ENCODE results near the gene ZFP90. TPM values are rescaled to one million over a fixed set of nuclear protein-coding genes. Genes with fewer than 3 reads are reported as not detected.
"Not testable (repeated sequence)": the region's sequence is repeated elsewhere in the genome, so short reads cannot be mapped to it uniquely, and the experiment has no call there.

ZFP90 gene
- total RNA-seq, 5 donors from 2014 or later (not counting 1 experiment from before 2014, with no cell fraction given): 25.9 to 53.6 (median 46.7) TPM

GRCh38 chr16:68493412-68494070 lies 45.5 kb upstream of the ZFP90 start:
- Histone ChIP-seq H3K4me1 (ENCODE audit: control insufficient read depth in 1 of 2, extremely low read depth in 1 of 2, insufficient read depth in 2 of 2, low read length in 2 of 2) (no peaks in the 10 kb centered on the region), H3K4me3 (ENCODE audit: control insufficient read depth in 1 of 2, extremely low read depth in 1 of 2, low read length in 1 of 2) (no peak overlapping the region), H3K9me3 (no peaks in the 10 kb centered on the region), H3K27me3 (replicated peaks in 1 of 2; ENCODE audit: control insufficient read depth in 2 of 2, extremely low read depth in 1 of 2, insufficient read depth in 2 of 2, low read length in 1 of 2) (peaks cover 0 to 27% of the 10 kb centered on the region in 2 experiments), H3K27ac (ENCODE audit: low read length) (no peak overlapping the region), H3K36me3 (ENCODE audit: control insufficient read depth in 2 of 2, extremely low read depth in 1 of 2, insufficient read depth in 1 of 2, low read length in 1 of 2) (no peaks in the 10 kb centered on the region)
- CTCF ChIA-PET: interaction anchor here in 1 of 2 donors (0.5 kb wide), 1 partner anchor 16 kb away, joined by 3 read pairs; no protein-coding TSS in a partner anchor
- H3K9me3 Mint-ChIP-seq: no peaks in the 10 kb centered on the region
- ATAC-seq (replicated peaks in 1 of 4) (no peak), DNase-seq (no peak)
- H3K27me3 Mint-ChIP-seq: no peaks in the 10 kb centered on the region
- no peak overlapping the region for H3K27ac Mint-ChIP-seq
- 88% methylated on average over 4 of the region's 5 CpGs for WGBS (ENCODE audit: insufficient coverage)
- no peaks in the 10 kb centered on the region for H3K36me3 Mint-ChIP-seq
- no peaks in the 10 kb centered on the region for H3K4me1 Mint-ChIP-seq
- no peak overlapping the region for H3K4me3 Mint-ChIP-seq
- POLR2A ChIA-PET: no interaction called here

DNA sequence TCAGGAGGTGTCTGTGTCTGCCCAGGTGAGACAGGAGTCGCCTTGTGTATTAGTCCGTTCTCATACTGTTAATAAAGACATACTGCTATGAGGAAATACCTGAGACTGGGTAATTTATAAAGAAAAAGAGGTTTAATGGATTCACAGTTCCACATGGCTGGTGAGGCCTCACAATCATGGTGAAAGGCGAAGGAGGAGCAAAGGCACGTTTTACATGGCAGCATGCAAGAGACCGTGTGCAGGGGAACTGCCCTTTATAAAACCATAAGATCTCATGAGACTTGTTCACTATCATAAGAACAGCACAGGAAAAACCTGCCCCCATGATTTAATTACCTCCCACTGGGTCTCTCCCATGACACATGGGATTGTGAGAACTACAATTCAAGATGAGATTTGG lies 44.8 kb upstream of the ZFP90 start:
- H3K4me3 Mint-ChIP-seq; CTCF ChIA-PET; DNase-seq; H3K27ac Mint-ChIP-seq; H3K9me3 ChIP-seq; H3K27me3 Mint-ChIP-seq; H3K4me3 ChIP-seq (ENCODE audit: control insufficient read depth in 1 of 2, extremely low read depth in 1 of 2, low read length in 1 of 2); H3K36me3 ChIP-seq (ENCODE audit: control insufficient read depth in 2 of 2, extremely low read depth in 1 of 2, insufficient read depth in 1 of 2, low read length in 1 of 2); H3K4me1 Mint-ChIP-seq; H3K27ac ChIP-seq (ENCODE audit: low read length); ATAC-seq (replicated peaks in 1 of 4); H3K36me3 Mint-ChIP-seq; H3K9me3 Mint-ChIP-seq; H3K4me1 ChIP-seq (ENCODE audit: control insufficient read depth in 1 of 2, extremely low read depth in 1 of 2, insufficient read depth in 2 of 2, low read length in 2 of 2): not testable (repeated sequence)
- WGBS (ENCODE audit: insufficient coverage): 100% methylated on average over 3 of the region's 5 CpGs
- peaks cover 0 to 27% of the 10 kb centered on the region in 2 experiments for H3K27me3 ChIP-seq (replicated peaks in 1 of 2; ENCODE audit: control insufficient read depth in 2 of 2, extremely low read depth in 1 of 2, insufficient read depth in 2 of 2, low read length in 1 of 2)
- POLR2A ChIA-PET: interaction anchor here in 1 of 2 donors (0.6 kb wide), 1 partner anchor 760 kb away, joined by 3 read pairs; no protein-coding TSS in a partner anchor

DNA sequence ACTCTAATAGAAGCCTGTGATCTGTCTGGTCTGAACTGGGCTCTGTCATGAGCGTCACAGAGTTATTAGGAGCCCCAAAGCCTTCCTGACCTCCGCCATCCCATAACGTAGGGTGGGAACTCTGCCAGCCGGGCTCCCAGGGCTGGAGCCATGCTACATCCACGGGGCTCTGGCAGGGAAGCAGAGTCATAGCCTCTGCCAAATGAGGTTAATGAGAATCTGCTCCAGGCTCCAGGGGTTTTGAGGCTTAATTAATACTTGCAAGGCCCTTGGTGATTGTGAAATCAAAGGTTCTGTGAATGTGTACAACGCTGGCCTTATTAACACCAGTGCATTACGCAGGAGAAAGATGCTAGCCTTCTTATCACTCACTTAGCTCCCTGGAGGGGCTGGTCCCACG lies 42.4 kb upstream of the ZFP90 start:
- Mint-ChIP-seq H3K27ac (no peak overlapping the region), H3K27me3 (peaks cover 0 to 2% of the 10 kb centered on the region in 2 donors), H3K36me3 (no peaks in the 10 kb centered on the region), H3K4me1 (peaks cover 0 to 7% (median 2%) of the 10 kb centered on the region in 3 donors), H3K4me3 (no peak overlapping the region), H3K9me3 (no peaks in the 10 kb centered on the region)
- no peaks in the 10 kb centered on the region for H3K4me1 ChIP-seq (ENCODE audit: control insufficient read depth in 1 of 2, extremely low read depth in 1 of 2, insufficient read depth in 2 of 2, low read length in 2 of 2)
- no peaks in the 10 kb centered on the region for H3K36me3 ChIP-seq (ENCODE audit: control insufficient read depth in 2 of 2, extremely low read depth in 1 of 2, insufficient read depth in 1 of 2, low read length in 1 of 2)
- ChIA-PET POLR2A (no interaction called here), CTCF (no interaction called here)
- ATAC-seq (replicated peaks in 1 of 4) (no peak), DNase-seq (no peak)
- 88% methylated on average over 6 of the region's 8 CpGs for WGBS (ENCODE audit: insufficient coverage)
- no peak overlapping the region for H3K4me3 ChIP-seq (ENCODE audit: control insufficient read depth in 1 of 2, extremely low read depth in 1 of 2, low read length in 1 of 2)
- no peaks in the 10 kb centered on the region for H3K9me3 ChIP-seq
- no peak overlapping the region for H3K27ac ChIP-seq (ENCODE audit: low read length)
- peaks cover 0 to 21% of the 10 kb centered on the region in 2 experiments for H3K27me3 ChIP-seq (replicated peaks in 1 of 2; ENCODE audit: control insufficient read depth in 2 of 2, extremely low read depth in 1 of 2, insufficient read depth in 2 of 2, low read length in 1 of 2)

DNA sequence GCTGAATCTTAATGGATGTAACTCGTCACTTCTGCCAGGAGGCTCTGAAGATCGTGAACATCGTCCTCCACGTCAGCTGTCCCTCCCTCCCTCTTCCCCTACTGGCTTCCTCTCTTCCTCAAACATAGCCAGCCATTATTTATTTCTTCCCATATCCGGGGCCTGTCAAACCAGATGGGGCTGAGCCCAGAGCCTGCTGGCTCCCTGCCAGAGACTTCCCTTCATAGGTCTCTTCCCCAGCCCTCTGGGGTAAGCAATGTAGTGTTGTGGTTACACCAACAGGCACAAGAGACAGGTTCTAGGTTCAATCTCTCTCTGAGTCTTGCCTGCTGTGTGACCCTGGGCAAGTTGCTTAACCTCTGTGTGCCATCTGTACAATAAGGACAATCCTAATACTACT lies 40.1 kb upstream of the ZFP90 start:
- POLR2A ChIA-PET: no interaction called here
- DNase-seq: no peak
- Mint-ChIP-seq H3K36me3 (no peaks in the 10 kb centered on the region), H3K27ac (no peak overlapping the region), H3K9me3 (no peaks in the 10 kb centered on the region), H3K4me1 (peaks cover 0 to 7% (median 2%) of the 10 kb centered on the region in 3 donors), H3K27me3 (peaks cover 0 to 2% of the 10 kb centered on the region in 2 donors), H3K4me3 (no peak overlapping the region)
- Histone ChIP-seq H3K9me3 (no peaks in the 10 kb centered on the region), H3K4me3 (ENCODE audit: control insufficient read depth in 1 of 2, extremely low read depth in 1 of 2, low read length in 1 of 2) (no peak overlapping the region), H3K36me3 (ENCODE audit: control insufficient read depth in 2 of 2, extremely low read depth in 1 of 2, insufficient read depth in 1 of 2, low read length in 1 of 2) (no peaks in the 10 kb centered on the region), H3K27ac (ENCODE audit: low read length) (no peak overlapping the region), H3K4me1 (ENCODE audit: control insufficient read depth in 1 of 2, extremely low read depth in 1 of 2, insufficient read depth in 2 of 2, low read length in 2 of 2) (no peaks in the 10 kb centered on the region), H3K27me3 (replicated peaks in 1 of 2; ENCODE audit: control insufficient read depth in 2 of 2, extremely low read depth in 1 of 2, insufficient read depth in 2 of 2, low read length in 1 of 2) (peaks cover 0 to 6% of the 10 kb centered on the region in 2 experiments)
- CTCF ChIA-PET: no interaction called here
- ATAC-seq (replicated peaks in 1 of 4): no peak
- WGBS (ENCODE audit: insufficient coverage): 100% methylated on average over 1 of the region's 5 CpGs

- DNase-seq (no peak), ATAC-seq (replicated peaks in 1 of 4) (no peak)
- Mint-ChIP-seq H3K36me3 (no peaks in the 10 kb centered on the region), H3K27ac (no peak overlapping the region), H3K9me3 (no peaks in the 10 kb centered on the region), H3K27me3 (peaks cover 0 to 7% of the 10 kb centered on the region in 2 donors), H3K4me1 (peaks cover 0 to 7% (median 2%) of the 10 kb centered on the region in 3 donors), H3K4me3 (no peak overlapping the region)
- Histone ChIP-seq H3K27ac (ENCODE audit: low read length) (no peak overlapping the region), H3K36me3 (ENCODE audit: control insufficient read depth in 2 of 2, extremely low read depth in 1 of 2, insufficient read depth in 1 of 2, low read length in 1 of 2) (no peaks in the 10 kb centered on the region), H3K27me3 (replicated peaks in 1 of 2; ENCODE audit: control insufficient read depth in 2 of 2, extremely low read depth in 1 of 2, insufficient read depth in 2 of 2, low read length in 1 of 2) (peaks cover 0 to 13% of the 10 kb centered on the region in 2 experiments), H3K9me3 (no peaks in the 10 kb centered on the region), H3K4me3 (ENCODE audit: control insufficient read depth in 1 of 2, extremely low read depth in 1 of 2, low read length in 1 of 2) (no peak overlapping the region), H3K4me1 (ENCODE audit: control insufficient read depth in 1 of 2, extremely low read depth in 1 of 2, insufficient read depth in 2 of 2, low read length in 2 of 2) (no peaks in the 10 kb centered on the region)
- ChIA-PET CTCF (no interaction called here), POLR2A (no interaction called here)
- no CpG with 5 or more reads among the region's 3 CpGs for WGBS (ENCODE audit: insufficient coverage)
Measured at GRCh38 chr16:68503334-68503733, 35.8 kb upstream of the ZFP90 start.

DNA sequence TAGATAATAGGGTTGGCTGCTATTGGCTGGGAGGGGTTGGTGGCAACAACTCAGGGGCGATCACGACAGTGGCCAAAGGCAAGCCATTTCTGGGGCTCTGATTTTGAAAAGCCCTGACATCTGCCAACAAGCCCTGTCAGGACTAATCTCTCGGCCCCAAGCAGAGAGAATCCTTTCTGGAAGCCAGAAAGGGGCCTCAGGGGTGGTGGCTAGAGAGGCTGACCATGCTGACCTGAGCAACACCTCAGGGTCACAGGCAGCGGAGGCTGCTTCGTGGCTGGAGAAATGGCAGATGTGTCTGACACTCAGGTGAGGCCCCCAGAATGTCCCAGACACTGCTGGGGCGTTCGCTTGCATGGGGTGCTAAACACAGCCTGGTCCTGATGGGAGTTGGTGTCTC lies 35.0 kb upstream of the ZFP90 start:
- H3K4me1 ChIP-seq (ENCODE audit: control insufficient read depth in 1 of 2, extremely low read depth in 1 of 2, insufficient read depth in 2 of 2, low read length in 2 of 2): no peaks in the 10 kb centered on the region
- DNase-seq (no peak), ATAC-seq (replicated peaks in 1 of 4) (no peak)
- H3K27me3 ChIP-seq (replicated peaks in 1 of 2; ENCODE audit: control insufficient read depth in 2 of 2, extremely low read depth in 1 of 2, insufficient read depth in 2 of 2, low read length in 1 of 2): peaks cover 0 to 16% of the 10 kb centered on the region in 2 experiments
- ChIA-PET POLR2A (interaction anchor here in 1 of 2 donors (0.5 kb wide), 1 partner anchor 20 kb away, joined by 3 read pairs; no protein-coding TSS in a partner anchor), CTCF (no interaction called here)
- Mint-ChIP-seq H3K27me3 (peaks cover 0 to 6% of the 10 kb centered on the region in 2 donors), H3K27ac (no peak overlapping the region), H3K4me1 (peaks cover 0 to 4% (median 1%) of the 10 kb centered on the region in 3 donors), H3K4me3 (no peak overlapping the region), H3K36me3 (no peaks in the 10 kb centered on the region), H3K9me3 (no peaks in the 10 kb centered on the region)
- no peak overlapping the region for H3K27ac ChIP-seq (ENCODE audit: low read length)
- no peaks in the 10 kb centered on the region for H3K36me3 ChIP-seq (ENCODE audit: control insufficient read depth in 2 of 2, extremely low read depth in 1 of 2, insufficient read depth in 1 of 2, low read length in 1 of 2)
- WGBS (ENCODE audit: insufficient coverage): 83% methylated on average over 5 of the region's 7 CpGs
- no peaks in the 10 kb centered on the region for H3K9me3 ChIP-seq
- H3K4me3 ChIP-seq (ENCODE audit: control insufficient read depth in 1 of 2, extremely low read depth in 1 of 2, low read length in 1 of 2): no peak overlapping the region
